Measurements from ENCODE around the gene SMYD2. TPM values are rescaled to one million over a fixed set of nuclear protein-coding genes. Genes with fewer than 3 reads are reported as not detected.

Gene SMYD2
- total RNA-seq, 1 donor from 2014 or later: 34.8 TPM

DNA sequence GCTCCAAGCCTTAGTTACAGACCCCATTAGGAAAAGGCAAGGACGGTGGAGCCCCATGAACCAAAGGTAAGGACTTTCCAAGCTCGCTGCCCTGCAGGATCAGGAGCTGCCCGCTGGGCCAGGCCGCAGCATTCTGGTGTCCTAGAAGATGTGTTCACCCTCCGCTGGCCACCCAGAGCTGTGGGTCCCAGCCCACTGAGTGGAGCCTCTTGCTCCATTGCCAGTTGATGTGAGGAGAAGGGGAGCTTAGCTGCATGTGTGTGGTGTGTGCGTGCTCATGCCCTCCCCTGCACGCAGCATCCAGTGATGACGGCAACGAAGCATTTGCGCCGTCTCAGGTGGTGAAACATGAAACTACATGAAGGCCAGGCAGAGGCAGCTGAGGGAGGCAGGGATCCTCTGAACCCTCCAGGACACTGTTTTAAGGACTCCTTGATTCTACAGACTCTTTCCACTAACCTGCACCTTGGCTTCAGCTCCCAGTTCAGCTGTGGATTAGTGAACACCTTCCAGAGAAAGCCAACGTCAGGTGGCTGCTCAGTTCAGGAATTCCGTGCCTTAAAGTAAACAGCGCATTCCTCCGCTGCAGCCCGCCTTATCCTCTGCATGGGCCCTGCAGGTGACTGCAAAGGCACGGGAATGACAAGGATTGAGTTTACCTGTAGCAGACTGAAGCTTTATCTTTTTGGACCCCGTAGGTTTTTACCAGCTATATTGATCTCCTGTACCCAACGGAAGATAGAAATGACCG lies 48.7 kb downstream of the SMYD2 start:
- no peak overlapping the region for H3K4me3 Mint-ChIP-seq
- no peak for DNase-seq (ENCODE audit: low spot score in 2 of 2, unreplicated experiment in 2 of 2)
- peaks cover 20% of the 10 kb centered on the region for H3K4me1 Mint-ChIP-seq
- H3K27me3 Mint-ChIP-seq (ENCODE audit: low read depth): no peaks in the 10 kb centered on the region
- H3K27ac Mint-ChIP-seq: peak overlapping the region; percentile 69
- peaks cover 13% of the 10 kb centered on the region for H3K36me3 Mint-ChIP-seq
- H3K9me3 Mint-ChIP-seq: no peaks in the 10 kb centered on the region
- TF ChIP-seq, protein P1, sequence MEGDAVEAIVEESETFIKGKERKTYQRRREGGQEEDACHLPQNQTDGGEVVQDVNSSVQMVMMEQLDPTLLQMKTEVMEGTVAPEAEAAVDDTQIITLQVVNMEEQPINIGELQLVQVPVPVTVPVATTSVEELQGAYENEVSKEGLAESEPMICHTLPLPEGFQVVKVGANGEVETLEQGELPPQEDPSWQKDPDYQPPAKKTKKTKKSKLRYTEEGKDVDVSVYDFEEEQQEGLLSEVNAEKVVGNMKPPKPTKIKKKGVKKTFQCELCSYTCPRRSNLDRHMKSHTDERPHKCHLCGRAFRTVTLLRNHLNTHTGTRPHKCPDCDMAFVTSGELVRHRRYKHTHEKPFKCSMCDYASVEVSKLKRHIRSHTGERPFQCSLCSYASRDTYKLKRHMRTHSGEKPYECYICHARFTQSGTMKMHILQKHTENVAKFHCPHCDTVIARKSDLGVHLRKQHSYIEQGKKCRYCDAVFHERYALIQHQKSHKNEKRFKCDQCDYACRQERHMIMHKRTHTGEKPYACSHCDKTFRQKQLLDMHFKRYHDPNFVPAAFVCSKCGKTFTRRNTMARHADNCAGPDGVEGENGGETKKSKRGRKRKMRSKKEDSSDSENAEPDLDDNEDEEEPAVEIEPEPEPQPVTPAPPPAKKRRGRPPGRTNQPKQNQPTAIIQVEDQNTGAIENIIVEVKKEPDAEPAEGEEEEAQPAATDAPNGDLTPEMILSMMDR (IDR thresholded peaks at IDR 0.05; ENCODE audit: unreplicated experiment): no peak

DNA sequence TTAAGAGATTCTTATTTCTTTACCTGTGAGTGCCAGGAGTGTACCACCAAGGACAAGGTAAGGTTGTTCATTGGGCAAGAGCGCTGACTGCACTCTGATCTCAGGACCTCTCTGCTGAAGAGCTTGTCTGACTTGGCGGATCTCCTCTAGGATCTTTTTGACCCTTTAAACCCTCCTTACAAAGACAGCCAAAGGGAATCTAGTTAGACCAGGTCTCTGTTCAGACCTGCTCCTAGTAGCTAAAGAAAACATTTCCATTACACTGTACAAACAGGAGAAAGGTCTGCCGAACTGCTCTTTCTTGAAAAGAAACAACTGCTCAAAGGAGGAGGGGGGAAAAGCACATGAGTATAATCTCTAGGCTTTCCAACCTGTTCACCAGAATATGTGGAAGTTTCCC lies 49.3 kb downstream of the SMYD2 start:
- TF ChIP-seq, protein P1 (IDR thresholded peaks at IDR 0.05; ENCODE audit: unreplicated experiment): no peak
- DNase-seq (ENCODE audit: low spot score in 2 of 2, unreplicated experiment in 2 of 2): no peak
- Mint-ChIP-seq H3K9me3 (no peaks in the 10 kb centered on the region), H3K4me3 (no peak overlapping the region), H3K27ac (peak overlapping the region; percentile 69), H3K27me3 (ENCODE audit: low read depth) (no peaks in the 10 kb centered on the region), H3K36me3 (peaks cover 11% of the 10 kb centered on the region), H3K4me1 (peaks cover 20% of the 10 kb centered on the region)

DNA sequence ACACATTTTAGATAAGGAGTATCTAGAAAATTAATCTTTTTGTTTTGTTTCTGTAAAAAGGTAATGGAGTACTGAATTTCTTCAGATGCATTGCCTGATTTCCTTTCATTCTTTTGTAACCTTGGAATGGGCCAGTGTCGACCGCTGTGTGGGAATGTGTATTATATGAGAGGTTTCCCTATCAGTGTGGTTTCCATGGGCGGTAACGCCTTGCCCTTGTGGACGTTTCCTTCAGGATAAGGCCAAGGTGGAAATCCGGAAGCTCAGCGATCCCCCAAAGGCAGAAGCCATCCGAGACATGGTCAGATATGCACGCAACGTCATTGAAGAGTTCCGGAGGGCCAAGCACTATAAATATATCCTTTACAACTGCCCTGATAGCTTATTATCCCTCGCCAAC lies 49.8 kb downstream of the SMYD2 start:
- Mint-ChIP-seq H3K27ac (peak overlapping the region; percentile 44), H3K9me3 (no peaks in the 10 kb centered on the region)
- no peak for DNase-seq (ENCODE audit: low spot score in 2 of 2, unreplicated experiment in 2 of 2)

DNA sequence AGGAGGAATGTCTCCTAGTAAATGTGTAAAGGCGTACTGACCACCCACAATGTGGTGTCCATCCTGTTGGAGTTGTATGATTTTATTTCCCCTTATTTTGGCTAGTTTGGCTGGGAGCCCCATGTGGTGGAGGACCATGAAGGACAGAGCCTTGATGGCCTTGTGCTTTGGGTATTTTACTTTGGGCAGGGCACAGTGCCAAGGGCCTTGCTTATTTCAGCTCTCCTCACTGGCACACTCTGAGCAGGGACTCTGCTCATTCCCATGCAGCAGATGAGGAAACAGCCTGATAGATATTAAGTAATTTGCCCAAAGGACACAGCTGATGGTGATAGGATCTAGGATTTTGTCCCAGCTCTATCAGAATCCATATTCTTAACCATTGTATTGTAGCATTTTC lies 50.2 kb downstream of the SMYD2 start:
- Mint-ChIP-seq H3K9me3 (no peaks in the 10 kb centered on the region), H3K27me3 (ENCODE audit: low read depth) (no peaks in the 10 kb centered on the region), H3K27ac (no peak overlapping the region), H3K36me3 (peaks cover 8% of the 10 kb centered on the region), H3K4me1 (peaks cover 20% of the 10 kb centered on the region), H3K4me3 (no peak overlapping the region)
- no peak for DNase-seq (ENCODE audit: low spot score in 2 of 2, unreplicated experiment in 2 of 2)
- TF ChIP-seq, protein P1 (IDR thresholded peaks at IDR 0.05; ENCODE audit: unreplicated experiment): no peak

More for the DNA sequence above, 49.8 kb downstream of the SMYD2 start:
- H3K27me3 Mint-ChIP-seq (ENCODE audit: low read depth): no peaks in the 10 kb centered on the region
- peaks cover 9% of the 10 kb centered on the region for H3K36me3 Mint-ChIP-seq
- TF ChIP-seq, protein P1 (IDR thresholded peaks at IDR 0.05; ENCODE audit: unreplicated experiment): no peak
- H3K4me3 Mint-ChIP-seq: no peak overlapping the region
- H3K4me1 Mint-ChIP-seq: peaks cover 20% of the 10 kb centered on the region

DNA sequence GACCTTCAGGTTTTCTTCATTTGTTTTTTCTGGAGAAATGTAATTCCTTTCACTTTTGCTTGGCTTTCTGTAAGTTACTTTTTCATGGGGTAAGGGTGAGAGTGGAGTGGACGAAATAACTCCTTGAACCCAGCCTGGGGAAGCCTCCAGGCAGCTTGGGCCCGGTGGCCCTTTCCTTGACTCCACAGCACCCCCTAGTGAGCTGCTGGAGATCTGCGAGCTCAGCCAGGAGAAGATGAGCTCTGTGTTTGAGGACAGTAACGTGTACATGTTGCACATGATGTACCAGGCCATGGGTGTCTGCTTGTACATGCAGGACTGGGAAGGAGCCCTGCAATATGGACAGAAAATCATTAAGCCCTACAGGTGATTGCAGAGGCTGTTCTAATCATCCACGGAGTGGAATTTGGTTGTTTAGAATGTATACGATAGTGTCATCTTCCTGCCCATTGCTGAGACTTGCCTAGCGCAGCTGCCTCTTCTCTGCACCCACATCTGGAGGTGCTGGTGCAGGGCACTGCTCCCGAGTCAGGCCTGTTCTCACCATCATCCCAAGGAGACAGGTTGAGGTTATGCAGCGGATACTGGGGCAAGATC lies 51.0 kb downstream of the SMYD2 start:
- TF ChIP-seq, protein P1 (IDR thresholded peaks at IDR 0.05; ENCODE audit: unreplicated experiment): peak; percentile 66
- Mint-ChIP-seq H3K27ac (no peak overlapping the region), H3K4me3 (no peak overlapping the region), H3K9me3 (no peaks in the 10 kb centered on the region), H3K27me3 (ENCODE audit: low read depth) (no peaks in the 10 kb centered on the region), H3K36me3 (peaks cover 5% of the 10 kb centered on the region), H3K4me1 (peaks cover 19% of the 10 kb centered on the region)
- peak in 1 of 2 experiments; percentile 51 for DNase-seq (ENCODE audit: low spot score in 2 of 2, unreplicated experiment in 2 of 2)

All from mesothelial cell of epicardium (in vitro differentiated cells).